Gastrocnemius medialis (tissue), 4 donors: ENCODE measurements around the gene GTF2B. TPM values are rescaled to one million over a fixed set of nuclear protein-coding genes. Genes with fewer than 3 reads are reported as not detected.
"Not testable (repeated sequence)": the region's sequence is repeated elsewhere in the genome, so short reads cannot be mapped to it uniquely, and the experiment has no call there.

Experiments used
- ATAC-seq, 2 donors: fragments of 150-250 bp; one replicate each; pipeline ENCODE4 v1.9.1; 2016
- DNase-seq, 2 donors: peaks; one replicate each; pipeline ENCODE4 v3.0.0-alpha.2; 2019
- H3K27ac ChIP-seq, 4 donors: fragments of 200-600 bp; sonication (generic); 1 replicate in 1 of 4; 2 replicates in 3 of 4; pipeline ENCODE4 v1.5.1; 2016 to 2018; ENCODE audit warnings: mild to moderate bottlenecking in 2 of 4, moderate library complexity in 1 of 4
- H3K27me3 ChIP-seq, 3 donors: fragments of 200-600 bp; sonication (generic) in 2 of 3; 1 replicate in 1 of 3; 2 replicates in 2 of 3; pipeline versions ENCODE4 v1.5.1 to v1.6.0; 2016 to 2019; ENCODE audit warnings: mild to moderate bottlenecking in 1 of 3, moderate library complexity in 1 of 3
- H3K36me3 ChIP-seq, 2 donors: fragments of 200-600 bp; sonication (generic) in 1 of 2; one replicate each; pipeline ENCODE4 v1.5.1; 2017 to 2018
- H3K4me1 ChIP-seq, 2 donors: fragments of 200-600 bp; sonication (generic) in 1 of 2; one replicate each; pipeline ENCODE4 v1.5.1; 2016 to 2017; ENCODE audit warnings: mild to moderate bottlenecking in 2 of 2
- H3K4me3 ChIP-seq, 4 donors: fragments of 200-600 bp; sonication (generic) in 3 of 4; 1 replicate in 1 of 4; 2 replicates in 3 of 4; pipeline ENCODE4 v1.5.1; 2016 to 2019; ENCODE audit warnings: mild to moderate bottlenecking in 2 of 4
- H3K9me3 ChIP-seq, 3 donors: fragments of 200-600 bp; sonication (generic) in 2 of 3; 1 replicate in 1 of 3; 2 replicates in 2 of 3; pipeline ENCODE4 v1.5.1; 2016 to 2019
- POLR2A ChIP-seq, 2 donors: fragments of 450-650 bp; IDR thresholded peaks; one replicate each; pipeline ENCODE4 v1.6.1; 2017; ENCODE audit warnings: antibody characterized with exemption in 2 of 2, mild to moderate bottlenecking in 2 of 2, moderate library complexity in 2 of 2
- in situ Hi-C, 4 donors: fragments of 200-750 bp; cut with MboI; loops; one replicate each; pipeline versions ENCODE4 v1.15.0 to v1.8.0; 2017; ENCODE audit warnings: low sequenced_read_pairs in 4 of 4
- intact Hi-C: fragments of 100-400 bp; cut with DNase I; formaldehyde crosslinking; loops from one replicate; pipeline ENCODE4 v1.15.1; 2023; ENCODE audit warnings: low total_unique reads
- total RNA-seq, 4 donors: library from RNA; depleted of rRNA; stranded (reverse); fragments of >200 nt; gene quantifications; one replicate each; pipeline versions ENCODE4 v1.1.0 to v1.2.3, GENCODE V29; 2016
- TF ChIP-seq, protein P1 (sequence below), 5 experiments: fragments of 450-650 bp in 3 of 5; fragments of 200-600 bp in 2 of 5; sonication (generic) in 2 of 5; IDR thresholded peaks in 4 of 5; conservative IDR thresholded peaks in 1 of 5; 1 replicate in 4 of 5; 2 replicates in 1 of 5; pipeline ENCODE4 v1.5.1; 2016 to 2019; ENCODE audit warnings: antibody characterized with exemption in 5 of 5, mild to moderate bottlenecking in 3 of 5, moderate library complexity in 3 of 5

The GTF2B gene
- total RNA-seq, 4 donors from 2014 or later = 20.2 to 30.3 (median 24.7) TPM

- no peak for ATAC-seq
- in situ Hi-C loops = no loop called here
Observed at GRCh38 chr1:88883156-88883555, 8.2 kb downstream of the GTF2B start.

DNA sequence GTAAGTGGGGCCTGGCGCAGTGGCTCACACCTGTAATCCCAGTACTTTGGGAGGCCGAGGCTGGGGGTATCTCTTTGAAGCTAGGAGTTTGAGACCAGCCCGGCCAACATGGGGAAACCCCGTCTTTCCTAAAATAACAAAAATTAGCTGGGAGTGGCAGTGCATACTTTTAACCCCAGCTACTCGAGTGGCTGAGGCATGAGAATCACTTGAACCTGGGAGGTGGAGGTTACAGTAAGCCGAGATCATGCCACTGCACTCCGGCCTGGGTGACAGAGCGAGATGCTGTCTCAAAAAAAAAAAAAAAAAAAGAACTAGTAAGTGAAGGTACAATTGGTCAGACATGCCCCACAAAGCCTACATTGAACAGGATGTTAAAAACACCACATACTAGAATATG is 10.7 kb downstream of the GTF2B start:
- H3K9me3 ChIP-seq, H3K4me3 ChIP-seq, DNase-seq, H3K27ac ChIP-seq, intact Hi-C loops, ATAC-seq, in situ Hi-C loops, H3K27me3 ChIP-seq: not testable (repeated sequence)
- Histone ChIP-seq H3K36me3 (peaks cover 0 to 32% of the 10 kb centered on the region in 2 donors), H3K4me1 (peaks cover 11 to 24% of the 10 kb centered on the region in 2 donors)

More at GRCh38 chr1:88883156-88883555, 8.2 kb downstream of the GTF2B start:
- intact Hi-C loops = no loop called here
- Histone ChIP-seq H3K9me3 (no peaks in the 10 kb centered on the region), H3K36me3 (peaks cover 0 to 52% of the 10 kb centered on the region in 2 donors), H3K27ac (no peak overlapping the region), H3K4me1 (peaks cover 5 to 6% of the 10 kb centered on the region in 2 donors), H3K27me3 (no peaks in the 10 kb centered on the region), H3K4me3 (no peak overlapping the region)
- TF ChIP-seq, protein P1, sequence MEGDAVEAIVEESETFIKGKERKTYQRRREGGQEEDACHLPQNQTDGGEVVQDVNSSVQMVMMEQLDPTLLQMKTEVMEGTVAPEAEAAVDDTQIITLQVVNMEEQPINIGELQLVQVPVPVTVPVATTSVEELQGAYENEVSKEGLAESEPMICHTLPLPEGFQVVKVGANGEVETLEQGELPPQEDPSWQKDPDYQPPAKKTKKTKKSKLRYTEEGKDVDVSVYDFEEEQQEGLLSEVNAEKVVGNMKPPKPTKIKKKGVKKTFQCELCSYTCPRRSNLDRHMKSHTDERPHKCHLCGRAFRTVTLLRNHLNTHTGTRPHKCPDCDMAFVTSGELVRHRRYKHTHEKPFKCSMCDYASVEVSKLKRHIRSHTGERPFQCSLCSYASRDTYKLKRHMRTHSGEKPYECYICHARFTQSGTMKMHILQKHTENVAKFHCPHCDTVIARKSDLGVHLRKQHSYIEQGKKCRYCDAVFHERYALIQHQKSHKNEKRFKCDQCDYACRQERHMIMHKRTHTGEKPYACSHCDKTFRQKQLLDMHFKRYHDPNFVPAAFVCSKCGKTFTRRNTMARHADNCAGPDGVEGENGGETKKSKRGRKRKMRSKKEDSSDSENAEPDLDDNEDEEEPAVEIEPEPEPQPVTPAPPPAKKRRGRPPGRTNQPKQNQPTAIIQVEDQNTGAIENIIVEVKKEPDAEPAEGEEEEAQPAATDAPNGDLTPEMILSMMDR (IDR thresholded peaks at IDR 0.05 in 4 of 5, conservative IDR thresholded peaks at IDR 0.05 in 1 of 5) = no peak
- no peak for TF ChIP-seq POLR2A (IDR thresholded peaks at IDR 0.05)
- DNase-seq = no peak

DNA sequence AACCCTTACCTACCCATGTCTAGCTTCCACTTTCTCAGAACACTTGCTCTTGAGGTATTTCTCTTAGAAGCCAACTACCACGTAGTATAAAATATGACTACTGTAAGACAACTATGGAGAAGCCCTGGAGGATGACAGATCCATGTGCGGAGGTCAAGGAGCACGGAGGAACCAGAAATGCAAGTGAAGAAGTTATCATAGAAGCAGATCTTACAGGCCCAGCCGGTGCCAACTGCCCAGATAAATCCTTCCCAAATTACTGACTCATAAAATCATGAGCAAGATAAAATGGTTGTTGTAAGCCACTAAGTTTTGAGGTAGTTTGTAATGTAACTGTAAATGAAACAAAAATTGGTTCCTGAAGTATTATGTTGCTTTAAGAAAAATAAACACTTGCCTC is 12.6 kb downstream of the GTF2B start:
- intact Hi-C loops (loop anchor here (5.0 kb wide), 2 partner anchors 76 to 226 kb away; no protein-coding TSS in a partner anchor), in situ Hi-C loops (loop anchor here in 3 of 4 donors (10.0 kb wide), 3 partner anchors 74 to 224 kb away; no protein-coding TSS in a partner anchor)
- DNase-seq (no peak), ATAC-seq (no peak)
- Histone ChIP-seq H3K9me3 (no peaks in the 10 kb centered on the region), H3K36me3 (peaks cover 0 to 12% of the 10 kb centered on the region in 2 donors), H3K4me3 (no peak overlapping the region), H3K27me3 (no peaks in the 10 kb centered on the region), H3K4me1 (peaks cover 17 to 28% of the 10 kb centered on the region in 2 donors), H3K27ac (no peak overlapping the region)
- TF ChIP-seq POLR2A (IDR thresholded peaks at IDR 0.05) = no peak
- TF ChIP-seq, protein P1 (IDR thresholded peaks at IDR 0.05 in 4 of 5, conservative IDR thresholded peaks at IDR 0.05 in 1 of 5) = no peak

- ATAC-seq (no peak), DNase-seq (no peak)
- H3K36me3 ChIP-seq = peaks cover 0 to 7% of the 10 kb centered on the region in 2 donors
- in situ Hi-C loops = loop anchor here in 3 of 4 donors (10.0 kb wide), 3 partner anchors 73 to 223 kb away; no protein-coding TSS in a partner anchor
- no peak overlapping the region for H3K4me3 ChIP-seq
- TF ChIP-seq, protein P1 (IDR thresholded peaks at IDR 0.05 in 4 of 5, conservative IDR thresholded peaks at IDR 0.05 in 1 of 5) = no peak
- TF ChIP-seq POLR2A (IDR thresholded peaks at IDR 0.05) = no peak
- intact Hi-C loops = loop anchor here (5.0 kb wide), 2 partner anchors 76 to 226 kb away; no protein-coding TSS in a partner anchor
- no peaks in the 10 kb centered on the region for H3K9me3 ChIP-seq
- H3K4me1 ChIP-seq = peaks cover 17 to 28% of the 10 kb centered on the region in 2 donors
- no peak overlapping the region for H3K27ac ChIP-seq
- no peaks in the 10 kb centered on the region for H3K27me3 ChIP-seq
Observed at GRCh38 chr1:88877911-88878310, 13.5 kb downstream of the GTF2B start.

GRCh38 chr1:88877382-88877825 is 14.0 kb downstream of the GTF2B start:
- Histone ChIP-seq H3K4me3 (no peak overlapping the region), H3K27ac (no peak overlapping the region), H3K9me3 (no peaks in the 10 kb centered on the region), H3K27me3 (no peaks in the 10 kb centered on the region), H3K4me1 (peaks cover 17 to 28% of the 10 kb centered on the region in 2 donors), H3K36me3 (peaks cover 0 to 2% of the 10 kb centered on the region in 2 donors)
- in situ Hi-C loops (loop anchor here in 3 of 4 donors (10.0 kb wide), 3 partner anchors 73 to 223 kb away; no protein-coding TSS in a partner anchor), intact Hi-C loops (loop anchor here (5.0 kb wide), 2 partner anchors 75 to 225 kb away; no protein-coding TSS in a partner anchor)
- TF ChIP-seq POLR2A (IDR thresholded peaks at IDR 0.05) = no peak
- TF ChIP-seq, protein P1 (IDR thresholded peaks at IDR 0.05 in 4 of 5, conservative IDR thresholded peaks at IDR 0.05 in 1 of 5) = peak; percentile 39 to 58 (median 51)
- ATAC-seq (no peak), DNase-seq (no peak)
